PC-3 (cell line): ENCODE data around the gene ITGAE.

Experiments
- EZH2 ChIP-seq: fragments of 300-600 bp; sonication (generic); IDR thresholded peaks from one replicate; pipeline ENCODE4 v1.6.1; 2017; ENCODE audit warnings: antibody characterized with exemption, mild to moderate bottlenecking, low read length; ENCODE audit not compliant: unreplicated experiment
- TF ChIP-seq, protein P1 (sequence below): fragments of 300-600 bp; sonication (generic); conservative IDR thresholded peaks from 2 replicates; pipeline ENCODE4 v1.5.1; 2017; ENCODE audit warnings: antibody characterized with exemption, low read depth, mild to moderate bottlenecking, low read length

DNA sequence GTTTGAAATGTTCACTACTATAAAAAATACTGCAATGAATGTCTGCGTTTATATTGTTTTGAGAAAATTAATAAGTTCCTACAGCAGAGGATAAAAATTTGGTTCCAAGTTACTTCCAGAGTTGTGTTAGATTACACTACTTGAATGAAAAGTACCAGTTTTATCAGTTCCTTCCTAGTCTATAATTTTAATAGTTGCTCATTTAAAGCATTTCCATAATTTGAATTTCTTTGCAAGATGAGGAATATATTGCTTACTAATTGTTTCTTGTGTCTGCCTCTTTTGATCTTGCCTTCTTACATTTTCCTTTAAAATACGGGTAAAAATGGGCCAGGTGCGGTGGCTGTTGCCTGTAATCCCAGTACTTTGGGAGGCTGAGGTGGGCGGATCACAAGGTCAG lies 128.4 kb downstream of the ITGAE start:
- TF ChIP-seq, protein P1, sequence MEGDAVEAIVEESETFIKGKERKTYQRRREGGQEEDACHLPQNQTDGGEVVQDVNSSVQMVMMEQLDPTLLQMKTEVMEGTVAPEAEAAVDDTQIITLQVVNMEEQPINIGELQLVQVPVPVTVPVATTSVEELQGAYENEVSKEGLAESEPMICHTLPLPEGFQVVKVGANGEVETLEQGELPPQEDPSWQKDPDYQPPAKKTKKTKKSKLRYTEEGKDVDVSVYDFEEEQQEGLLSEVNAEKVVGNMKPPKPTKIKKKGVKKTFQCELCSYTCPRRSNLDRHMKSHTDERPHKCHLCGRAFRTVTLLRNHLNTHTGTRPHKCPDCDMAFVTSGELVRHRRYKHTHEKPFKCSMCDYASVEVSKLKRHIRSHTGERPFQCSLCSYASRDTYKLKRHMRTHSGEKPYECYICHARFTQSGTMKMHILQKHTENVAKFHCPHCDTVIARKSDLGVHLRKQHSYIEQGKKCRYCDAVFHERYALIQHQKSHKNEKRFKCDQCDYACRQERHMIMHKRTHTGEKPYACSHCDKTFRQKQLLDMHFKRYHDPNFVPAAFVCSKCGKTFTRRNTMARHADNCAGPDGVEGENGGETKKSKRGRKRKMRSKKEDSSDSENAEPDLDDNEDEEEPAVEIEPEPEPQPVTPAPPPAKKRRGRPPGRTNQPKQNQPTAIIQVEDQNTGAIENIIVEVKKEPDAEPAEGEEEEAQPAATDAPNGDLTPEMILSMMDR = no peak
- no peak for TF ChIP-seq EZH2
